22Rv1 (cell line): Measurements from ENCODE around the gene ALDH1B1.
A peak's percentile ranks its signal among the peaks of the same experiment; 100 is the strongest.

Experiments used
- H3K27ac ChIP-seq: fragments of 450-650 bp; 2 replicates; pipeline ENCODE4 v1.5.1; 2017
- ZFX ChIP-seq: fragments of 450-650 bp; IDR thresholded peaks from 2 replicates; pipeline ENCODE4 v1.6.1; 2017; ENCODE audit warnings: antibody characterized with exemption, borderline replicate concordance
- TF ChIP-seq, protein P1 (sequence below): fragments of 450-650 bp; IDR thresholded peaks from 2 replicates; pipeline ENCODE4 v1.5.1; 2017; ENCODE audit warnings: mild to moderate bottlenecking

The ALDH1B1 gene

DNA sequence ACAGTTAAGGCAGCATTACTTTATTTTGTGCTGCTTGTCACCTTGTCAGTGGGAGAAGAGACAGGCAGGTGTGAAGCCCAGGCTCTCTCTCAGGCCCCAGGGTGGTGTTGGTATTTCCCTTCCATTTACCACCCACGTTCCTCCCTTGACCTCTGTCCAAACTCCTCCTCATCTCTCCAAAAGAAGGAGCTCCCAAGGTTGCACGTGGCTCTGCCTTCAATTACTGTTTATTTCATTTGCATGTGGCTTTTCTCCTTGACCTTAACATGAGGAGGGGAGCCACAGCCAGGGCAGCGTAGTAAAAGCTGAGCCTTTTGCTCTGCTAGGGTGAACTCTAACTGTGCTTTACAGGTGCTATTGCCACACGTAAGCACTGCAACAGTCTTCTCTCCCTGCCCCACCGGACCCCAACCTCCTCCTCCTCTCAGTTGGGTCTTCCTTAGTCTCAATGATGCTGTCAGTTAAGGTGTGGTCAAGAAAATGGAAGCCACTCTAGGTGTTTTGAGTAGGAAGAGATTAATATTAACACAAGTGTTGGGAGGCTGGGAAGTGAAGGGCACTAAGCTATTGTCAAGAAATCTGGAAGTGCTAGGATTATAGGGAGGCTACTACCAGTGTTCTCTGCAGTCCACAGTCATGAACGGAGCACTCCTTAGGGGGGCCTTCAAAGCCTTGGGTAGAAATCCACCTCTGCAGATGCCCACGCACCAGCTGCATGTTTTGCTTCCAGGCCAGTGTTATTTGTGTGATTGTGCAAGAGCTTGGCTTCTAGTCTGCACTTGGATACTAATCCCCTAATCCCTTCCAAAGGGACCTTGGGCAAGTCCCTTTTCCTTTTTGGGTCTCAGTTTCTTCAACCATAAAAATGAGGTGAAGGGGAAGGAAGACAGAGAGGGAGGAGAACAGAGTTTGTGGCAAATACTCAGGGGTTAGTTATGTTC lies 3.9 kb upstream of the ALDH1B1 start:
- no peak overlapping the region for H3K27ac ChIP-seq
- no peak for TF ChIP-seq ZFX
- TF ChIP-seq, protein P1, sequence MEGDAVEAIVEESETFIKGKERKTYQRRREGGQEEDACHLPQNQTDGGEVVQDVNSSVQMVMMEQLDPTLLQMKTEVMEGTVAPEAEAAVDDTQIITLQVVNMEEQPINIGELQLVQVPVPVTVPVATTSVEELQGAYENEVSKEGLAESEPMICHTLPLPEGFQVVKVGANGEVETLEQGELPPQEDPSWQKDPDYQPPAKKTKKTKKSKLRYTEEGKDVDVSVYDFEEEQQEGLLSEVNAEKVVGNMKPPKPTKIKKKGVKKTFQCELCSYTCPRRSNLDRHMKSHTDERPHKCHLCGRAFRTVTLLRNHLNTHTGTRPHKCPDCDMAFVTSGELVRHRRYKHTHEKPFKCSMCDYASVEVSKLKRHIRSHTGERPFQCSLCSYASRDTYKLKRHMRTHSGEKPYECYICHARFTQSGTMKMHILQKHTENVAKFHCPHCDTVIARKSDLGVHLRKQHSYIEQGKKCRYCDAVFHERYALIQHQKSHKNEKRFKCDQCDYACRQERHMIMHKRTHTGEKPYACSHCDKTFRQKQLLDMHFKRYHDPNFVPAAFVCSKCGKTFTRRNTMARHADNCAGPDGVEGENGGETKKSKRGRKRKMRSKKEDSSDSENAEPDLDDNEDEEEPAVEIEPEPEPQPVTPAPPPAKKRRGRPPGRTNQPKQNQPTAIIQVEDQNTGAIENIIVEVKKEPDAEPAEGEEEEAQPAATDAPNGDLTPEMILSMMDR, result no peak

DNA sequence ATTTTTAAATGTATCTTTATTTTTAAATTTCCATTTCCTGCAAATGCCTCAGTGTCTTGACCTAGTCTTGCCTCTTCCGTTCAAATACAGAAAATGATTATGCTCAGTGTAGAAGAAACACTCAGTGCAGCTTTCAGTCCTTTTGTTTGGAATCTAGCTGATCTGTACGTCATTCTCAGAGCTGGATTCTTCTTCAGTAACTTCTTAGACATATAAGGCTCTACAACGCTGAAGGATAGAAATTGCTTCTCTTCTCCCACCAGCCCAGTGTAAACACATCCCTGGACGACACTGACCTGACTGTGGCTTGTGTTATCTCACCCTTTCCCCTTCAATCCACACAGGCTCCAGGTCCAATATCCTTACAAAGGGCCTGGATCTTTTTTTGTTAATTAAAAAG lies 3.2 kb upstream of the ALDH1B1 start:
- no peak overlapping the region for H3K27ac ChIP-seq
- TF ChIP-seq, protein P1, result no peak

DNA sequence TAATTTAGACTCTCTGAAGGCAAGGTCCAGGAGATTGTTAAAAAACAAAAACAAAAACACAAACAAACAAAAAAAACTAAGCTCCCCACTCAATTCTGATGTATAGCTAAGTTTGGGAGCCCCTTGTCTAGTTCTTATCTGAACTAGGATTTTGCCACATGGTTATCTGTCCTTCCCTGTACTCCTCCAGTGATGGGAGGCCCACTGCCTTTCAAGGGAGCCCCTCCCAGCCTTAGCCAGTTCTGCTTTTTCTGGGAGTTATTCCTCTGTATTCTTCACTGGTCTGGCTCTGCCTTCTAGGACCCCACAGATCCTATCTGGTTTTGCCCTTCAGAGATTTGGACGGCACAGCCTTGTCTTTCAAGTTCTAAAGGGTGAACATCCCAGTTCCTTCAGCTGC lies 2.1 kb upstream of the ALDH1B1 start:
- no peak for TF ChIP-seq ZFX
- TF ChIP-seq, protein P1, result no peak
- H3K27ac ChIP-seq, result no peak overlapping the region

DNA sequence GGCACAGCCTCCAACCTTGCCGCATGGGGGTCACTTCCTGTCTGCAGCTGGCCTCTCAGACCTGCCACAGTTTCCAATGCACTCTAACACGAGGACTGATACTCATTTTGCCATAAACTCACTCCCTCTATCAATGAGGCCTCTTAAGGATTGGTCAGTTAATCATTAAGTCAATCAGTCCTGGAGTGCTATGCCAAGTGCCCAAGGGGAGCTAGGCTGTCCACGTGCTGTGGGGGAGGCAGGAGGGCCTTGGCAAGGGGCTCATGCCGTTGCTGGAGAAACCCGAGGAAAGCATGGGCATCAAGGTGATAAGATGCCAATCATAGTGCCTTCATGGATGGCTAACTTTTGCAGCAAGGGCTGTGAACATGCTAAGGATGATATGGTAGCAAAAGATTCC lies 1.7 kb upstream of the ALDH1B1 start:
- TF ChIP-seq ZFX, result no peak
- TF ChIP-seq, protein P1, result no peak
- no peak overlapping the region for H3K27ac ChIP-seq

DNA sequence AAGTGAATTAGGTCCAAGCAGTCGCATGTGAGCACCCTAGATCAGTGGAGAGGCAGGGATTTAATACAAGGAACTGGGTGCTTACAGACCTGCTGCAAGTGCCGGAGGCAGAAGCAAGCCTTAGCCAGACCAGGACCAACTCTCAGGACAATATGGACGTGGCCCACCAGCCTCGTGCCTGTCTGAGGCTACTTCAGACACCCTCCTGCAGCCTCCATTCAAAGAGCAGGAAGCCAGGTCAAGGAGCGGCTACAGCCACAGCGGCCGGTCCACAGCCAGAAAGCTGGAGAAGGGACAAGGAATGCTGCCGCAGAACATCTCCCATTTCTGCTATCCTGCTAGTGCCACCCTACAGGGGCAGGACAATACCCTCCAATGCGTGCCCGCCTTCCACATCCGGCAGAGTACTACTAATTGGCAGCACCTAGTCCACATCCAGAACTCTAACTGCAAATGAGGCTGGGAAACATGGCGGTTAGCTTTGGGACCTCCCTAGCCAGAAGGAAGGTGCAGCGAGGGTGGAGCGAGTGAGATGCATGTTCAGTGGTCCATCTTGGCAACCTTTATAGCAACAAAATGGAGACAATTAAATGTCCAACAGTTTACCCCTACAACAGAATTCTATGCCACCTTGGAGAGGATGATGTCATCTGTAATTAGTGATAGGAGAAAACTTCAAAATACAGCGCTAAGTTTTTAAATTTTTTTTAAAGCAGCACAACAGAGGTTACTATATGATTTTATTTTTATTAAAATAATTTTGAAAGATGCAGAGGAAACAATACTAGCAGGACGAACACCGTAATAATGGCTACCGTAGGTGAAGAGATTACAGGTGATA lies 1.0 kb upstream of the ALDH1B1 start:
- no peak for TF ChIP-seq ZFX
- TF ChIP-seq, protein P1, result no peak
- no peak overlapping the region for H3K27ac ChIP-seq

DNA sequence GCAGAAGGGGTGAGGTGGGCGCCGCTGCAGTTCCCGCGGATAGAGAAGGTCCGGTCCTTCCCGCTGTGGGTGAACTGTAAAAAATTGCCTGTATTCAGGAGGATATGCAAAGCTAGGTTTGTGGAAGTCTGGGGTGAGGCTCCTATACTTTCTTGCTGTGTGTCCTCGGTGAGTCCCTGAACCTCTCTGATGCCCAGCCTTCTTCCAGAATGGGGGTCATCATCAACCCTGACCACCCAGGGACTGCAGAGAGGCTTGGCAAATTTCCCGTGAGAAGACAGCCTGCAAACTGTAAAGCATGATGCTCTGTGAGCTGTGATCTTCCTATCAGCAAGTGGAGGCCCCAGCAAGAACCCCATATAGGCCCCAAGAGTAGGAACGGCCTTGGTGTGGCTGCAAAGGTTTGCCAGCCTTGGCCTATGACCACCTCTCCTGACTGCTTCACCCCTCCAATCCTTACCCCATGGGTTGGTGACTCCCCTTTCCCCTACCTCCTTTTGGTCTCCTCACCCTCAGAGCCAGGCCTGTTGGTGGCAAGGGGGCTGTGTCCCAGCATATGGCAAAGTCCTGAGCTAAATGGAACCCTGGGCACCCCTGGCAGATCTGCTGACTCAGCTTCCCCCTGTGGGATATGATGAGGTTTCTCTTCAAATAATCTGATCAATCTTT lies 760 bp downstream of the ALDH1B1 start:
- no peak for TF ChIP-seq ZFX
- TF ChIP-seq, protein P1, result 0 out of 2 replicates have a peak, but pooled peaks have one; percentile 12
- peak overlapping the region; percentile 33; the same call in 1 of the 2 replicates for H3K27ac ChIP-seq
